Germinal center (tissue), 1 donor: ENCODE data around the gene FURIN.

Source experiments
- DNase-seq: peaks from one replicate; pipeline ENCODE4 v3.0.0; 2012; ENCODE audit warnings: mixed read lengths, low spot score

The FURIN gene

DNA sequence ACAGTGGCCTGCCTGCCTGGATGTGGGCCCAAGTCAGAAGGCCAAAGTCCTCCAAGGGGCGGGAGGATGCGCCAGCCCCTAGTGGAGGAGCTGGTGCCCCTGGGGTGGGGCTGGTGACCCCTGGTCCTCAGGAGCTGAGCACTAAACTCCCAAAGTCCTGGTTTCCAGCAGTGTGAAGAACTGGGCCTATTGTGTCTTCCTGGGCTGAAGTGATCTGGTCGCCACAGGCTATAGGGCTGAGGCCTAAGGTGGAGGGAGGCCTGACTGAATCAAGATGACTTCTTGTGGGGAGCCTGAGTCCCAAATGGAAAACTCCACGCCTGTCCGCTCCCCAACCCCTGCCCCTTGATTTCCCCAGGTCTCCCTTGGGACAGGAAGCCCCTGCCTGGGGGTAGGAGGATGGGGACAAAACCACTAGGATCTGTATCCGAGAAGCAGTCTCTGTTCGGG lies 15.2 kb downstream of the FURIN start:
- DNase-seq: no peak

GRCh38 chr15:90883976-90884718 lies 15.8 kb downstream of the FURIN start, which contains the start of gene FES:
TSS of gene FES (plus strand) at chr15:90884504. CDS start at chr15:90885046, 542 bp downstream.
- no peak for DNase-seq

DNA sequence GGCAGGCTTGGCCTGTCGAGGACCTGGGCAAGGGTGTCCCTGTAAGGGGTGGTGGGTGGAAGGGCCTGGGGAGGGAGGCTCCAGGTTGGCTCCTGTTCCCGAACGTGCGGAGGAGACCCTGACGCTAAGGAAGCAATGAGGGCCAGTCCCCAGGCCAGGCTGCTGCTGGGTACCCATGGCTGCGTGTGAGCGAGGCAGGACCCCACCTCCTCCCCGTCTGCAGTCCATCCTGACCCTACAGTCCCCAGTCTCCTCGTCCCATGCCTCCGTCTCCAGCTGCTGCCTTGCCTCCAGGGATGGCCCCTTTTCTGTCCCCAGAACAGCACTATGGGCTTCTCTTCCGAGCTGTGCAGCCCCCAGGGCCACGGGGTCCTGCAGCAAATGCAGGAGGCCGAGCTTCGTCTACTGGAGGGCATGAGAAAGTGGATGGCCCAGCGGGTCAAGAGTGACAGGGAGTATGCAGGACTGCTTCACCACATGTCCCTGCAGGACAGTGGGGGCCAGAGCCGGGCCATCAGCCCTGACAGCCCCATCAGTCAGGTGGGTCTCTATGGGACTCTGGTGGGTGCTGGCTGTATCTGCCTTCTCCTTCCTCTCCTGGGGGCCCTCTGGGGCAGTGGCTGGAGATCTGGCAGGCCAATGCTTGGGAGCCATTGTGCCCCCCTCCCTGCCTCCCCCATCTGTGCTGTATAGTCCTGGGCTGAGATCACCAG lies 16.5 kb downstream of the FURIN start:
- DNase-seq: no peak

DNA sequence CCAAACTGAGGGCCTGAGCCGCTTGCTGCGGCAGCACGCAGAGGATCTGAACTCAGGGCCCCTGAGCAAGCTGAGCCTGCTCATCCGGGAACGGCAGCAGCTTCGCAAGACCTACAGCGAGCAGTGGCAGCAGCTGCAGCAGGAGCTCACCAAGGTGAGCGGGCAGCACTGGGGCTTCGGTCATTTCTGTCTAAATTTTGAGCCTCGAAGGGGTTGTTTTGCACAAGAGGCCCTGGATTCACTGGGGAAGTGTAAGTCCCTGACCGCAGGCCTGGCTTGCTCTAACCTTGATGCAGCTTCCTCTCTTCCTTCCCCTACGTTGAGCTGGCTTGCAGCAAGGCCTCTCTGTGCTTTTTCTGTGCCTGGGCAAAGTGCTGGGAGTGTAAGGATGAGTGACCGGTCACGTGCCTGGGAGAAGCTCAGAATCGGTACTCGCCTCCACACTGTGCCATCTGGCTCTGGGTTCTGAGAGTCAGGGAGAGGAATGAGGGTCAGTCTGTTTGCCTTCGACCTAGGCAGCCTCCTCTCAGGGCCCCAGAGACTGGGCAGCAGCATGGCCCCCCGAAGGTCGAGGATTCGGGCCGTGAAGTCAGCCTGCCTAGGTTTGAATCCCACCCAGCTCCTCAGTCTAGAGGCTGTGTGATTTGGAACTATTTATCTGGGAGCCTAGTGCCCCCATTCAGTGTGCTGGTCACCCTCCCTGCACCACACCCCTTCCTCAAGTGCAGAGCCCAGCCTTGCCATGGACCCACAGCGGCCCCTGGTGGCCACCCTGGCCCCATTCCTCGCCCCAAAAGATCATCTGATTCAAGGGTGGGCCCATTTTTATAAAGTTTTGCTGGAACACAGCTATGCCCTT lies 17.3 kb downstream of the FURIN start:
- DNase-seq: peak; percentile 58

DNA sequence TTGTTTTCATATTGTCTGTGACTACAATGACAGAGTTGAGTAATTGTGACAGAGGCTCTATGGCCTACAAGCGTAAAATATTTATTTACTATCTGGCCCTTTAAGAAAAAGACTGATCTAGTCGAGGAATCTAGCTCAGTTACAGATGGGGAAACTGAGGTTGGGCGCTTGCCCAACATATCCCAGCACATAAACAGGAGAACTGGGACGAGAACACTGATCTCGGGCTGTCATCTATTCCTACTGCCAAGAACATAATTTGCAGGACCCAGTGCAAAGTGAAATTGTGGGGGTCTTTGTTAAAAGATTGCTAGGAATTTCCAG lies 17.9 kb downstream of the FURIN start:
- no peak for DNase-seq

GRCh38 chr15:90887037-90887481 lies 18.7 kb downstream of the FURIN start:
- DNase-seq: no peak

DNA sequence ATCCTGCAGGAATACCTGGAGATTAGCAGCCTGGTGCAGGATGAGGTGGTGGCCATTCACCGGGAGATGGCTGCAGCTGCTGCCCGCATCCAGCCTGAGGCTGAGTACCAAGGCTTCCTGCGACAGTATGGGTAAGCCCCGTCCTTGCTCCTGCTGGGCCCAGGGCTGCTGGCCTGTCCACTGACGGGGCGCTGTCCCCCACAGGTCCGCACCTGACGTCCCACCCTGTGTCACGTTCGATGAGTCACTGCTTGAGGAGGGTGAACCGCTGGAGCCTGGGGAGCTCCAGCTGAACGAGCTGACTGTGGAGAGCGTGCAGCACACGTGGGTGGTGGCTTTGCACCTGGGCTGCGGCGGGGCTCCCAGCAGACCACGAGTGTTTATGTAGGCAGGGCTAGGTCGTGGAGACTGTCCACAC lies 20.9 kb downstream of the FURIN start:
- DNase-seq: no peak

- no peak for DNase-seq
Measured at GRCh38 chr15:90889736-90890456, 21.5 kb downstream of the FURIN start.

- DNase-seq: no peak
Measured at GRCh38 chr15:90890839-90891238, 22.5 kb downstream of the FURIN start.

- no peak for DNase-seq
Measured at GRCh38 chr15:90891346-90891949, 23.1 kb downstream of the FURIN start.

- no peak for DNase-seq
Measured at GRCh38 chr15:90892023-90892422, 23.6 kb downstream of the FURIN start.

- DNase-seq: no peak
Measured at GRCh38 chr15:90892498-90893174, 24.2 kb downstream of the FURIN start.

GRCh38 chr15:90893175-90894090 lies 25.0 kb downstream of the FURIN start:
- no peak for DNase-seq

DNA sequence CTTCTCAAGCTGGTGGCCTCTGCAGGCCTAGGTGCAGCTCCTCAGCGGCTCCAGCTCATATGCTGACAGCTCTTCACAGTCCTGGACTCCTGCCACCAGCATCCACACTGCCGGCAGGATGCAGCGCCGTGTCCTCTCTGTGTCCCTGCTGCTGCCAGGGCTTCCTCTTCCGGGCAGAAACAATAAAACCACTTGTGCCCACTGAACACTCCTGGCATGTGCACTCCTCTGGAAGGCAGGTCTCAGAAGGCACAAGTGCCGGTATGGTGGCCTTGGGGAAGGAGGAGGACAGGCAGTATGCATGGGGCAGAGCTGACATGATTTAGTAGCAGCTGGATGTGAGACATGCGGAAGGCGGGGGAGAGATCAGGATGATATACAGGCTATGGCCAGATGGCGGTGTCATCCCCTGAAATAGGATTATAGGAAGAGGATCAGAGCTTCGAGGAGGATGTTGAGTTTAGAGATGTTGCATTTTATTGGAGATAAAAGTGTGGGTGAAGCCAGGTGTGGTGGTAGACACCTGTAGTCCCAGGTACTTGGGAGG lies 27.3 kb downstream of the FURIN start:
- no peak for DNase-seq

DNA sequence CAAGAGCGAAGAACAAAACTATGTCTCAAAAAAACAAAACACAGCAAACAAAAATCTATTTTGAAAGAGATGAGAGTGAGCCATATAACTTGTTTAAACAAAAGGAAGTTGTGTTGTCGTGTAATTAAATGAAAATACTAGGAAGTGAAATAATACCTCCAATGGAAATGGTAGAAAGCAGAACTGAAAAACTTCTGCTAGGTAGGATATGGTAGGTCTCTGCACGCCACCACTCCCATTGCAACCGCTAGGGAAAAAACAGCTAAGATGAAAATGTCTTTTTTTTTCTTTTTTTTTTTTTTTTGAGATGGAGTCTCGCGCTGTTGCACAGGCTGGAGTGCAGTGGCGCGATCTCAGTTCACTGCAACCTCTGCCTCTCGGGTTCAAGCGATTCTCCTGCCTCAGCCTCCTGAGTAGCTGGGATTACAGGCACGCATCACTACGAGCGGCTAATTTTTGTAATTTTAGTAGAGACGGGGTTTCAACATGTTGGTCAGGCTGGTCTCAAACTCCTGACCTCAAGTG lies 28.8 kb downstream of the FURIN start:
- DNase-seq: peak; percentile 76

GRCh38 chr15:90901175-90902039 lies 33.0 kb downstream of the FURIN start:
- DNase-seq: no peak

GRCh38 chr15:90902040-90902839 lies 33.9 kb downstream of the FURIN start:
- peak; percentile 91 for DNase-seq
